Neutrophil (primary cell): ENCODE data around the gene KATNAL1.

Experiments used
- H3K27ac ChIP-seq: fragments of 200-600 bp; sonication (generic); 2 replicates; pipeline ENCODE4 v1.5.1; 2016; ENCODE audit warnings: mild to moderate bottlenecking, moderate library complexity
- H3K27me3 ChIP-seq: fragments of 200-600 bp; sonication (generic); 2 replicates; pipeline ENCODE4 v1.6.0; 2016; ENCODE audit warnings: mild to moderate bottlenecking
- H3K36me3 ChIP-seq: fragments of 200-600 bp; sonication (generic); 2 replicates; pipeline ENCODE4 v1.5.1; 2017
- H3K4me1 ChIP-seq, 2 experiments: fragments of 200-600 bp in 1 of 2; sonication (generic) in 1 of 2; 1 replicate in 1 of 2; 2 replicates in 1 of 2; pipeline versions ENCODE4 v1.5.1 to v1.6.1; 2013 to 2016; ENCODE audit warnings: low read depth in 1 of 2, low read length in 1 of 2, mild to moderate bottlenecking in 1 of 2, moderate library complexity in 1 of 2; ENCODE audit not compliant: control insufficient read depth in 1 of 2, insufficient read depth in 1 of 2
- H3K4me3 ChIP-seq, 2 experiments: fragments of 200-600 bp in 1 of 2; sonication (generic) in 1 of 2; 1 replicate in 1 of 2; 2 replicates in 1 of 2; pipeline ENCODE4 v1.5.1; 2013 to 2016; ENCODE audit warnings: low read depth in 1 of 2, low read length in 1 of 2, mild to moderate bottlenecking in 1 of 2, moderate library complexity in 1 of 2
- H3K9me3 ChIP-seq: fragments of 200-600 bp; sonication (generic); 2 replicates; pipeline ENCODE4 v1.5.1; 2016
- TF ChIP-seq, protein P1 (sequence below): fragments of 200-600 bp; sonication (generic); IDR thresholded peaks from 2 replicates; pipeline ENCODE4 v1.5.1; 2016; ENCODE audit warnings: antibody characterized with exemption

The KATNAL1 gene

DNA sequence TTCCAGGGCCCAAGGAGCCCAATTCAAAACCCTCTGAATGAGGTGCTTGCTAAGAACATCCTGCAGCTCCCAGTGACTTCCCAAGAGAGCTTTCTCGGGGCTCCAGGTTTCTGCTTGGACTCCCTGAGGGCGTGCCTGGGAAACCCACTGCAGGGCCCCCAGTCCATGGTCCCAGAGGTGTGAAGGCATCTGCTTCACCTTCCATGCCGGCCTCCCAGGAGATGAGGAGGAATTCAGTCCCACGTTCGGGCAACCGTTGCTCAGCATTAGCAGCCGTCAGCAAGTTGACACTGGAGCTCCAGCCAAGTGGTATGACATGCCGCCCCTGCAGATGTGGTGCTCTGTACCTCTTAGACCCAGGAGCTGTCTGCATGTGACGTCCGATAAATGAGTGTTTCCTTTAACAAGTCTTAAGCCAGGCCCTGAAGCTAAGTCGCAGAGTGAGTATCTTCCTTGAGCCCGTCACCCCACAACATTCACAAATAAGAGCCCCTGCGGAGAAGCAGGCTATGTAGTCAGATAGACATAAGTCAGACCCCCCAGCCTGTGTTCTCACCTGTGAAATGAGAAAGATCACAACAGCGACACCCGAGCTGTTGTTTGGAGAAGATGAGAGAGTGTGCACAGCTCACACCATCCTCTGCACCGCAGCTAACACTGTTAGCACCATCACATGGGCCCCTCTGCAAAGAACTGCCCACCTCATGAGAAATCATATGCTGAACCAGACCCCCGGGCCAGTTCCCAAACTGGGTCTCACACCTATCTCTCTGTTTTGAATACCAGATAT is 150.3 kb downstream of the KATNAL1 start:
- Histone ChIP-seq H3K27ac (no peak overlapping the region), H3K4me3 (no peak overlapping the region), H3K4me1 (no peaks in the 10 kb centered on the region)

DNA sequence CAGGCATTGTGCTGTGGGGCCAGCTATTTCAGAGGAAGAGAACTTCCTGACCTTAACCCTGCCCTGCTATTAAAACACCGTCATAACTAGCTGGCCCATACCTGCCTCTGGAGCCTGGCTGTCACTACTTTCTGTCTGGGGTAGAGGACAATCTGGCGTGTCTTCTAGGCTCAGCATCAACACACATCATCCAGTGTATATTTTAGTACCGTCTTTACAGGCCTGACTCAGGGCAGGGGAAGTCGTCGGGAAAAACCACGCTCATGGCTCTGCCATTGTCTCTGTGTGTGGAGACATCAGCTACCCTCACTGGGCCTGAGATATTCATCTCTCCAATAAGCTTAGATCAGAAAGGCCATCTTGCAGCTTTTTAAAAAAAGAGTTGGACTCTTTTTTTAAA is 151.1 kb downstream of the KATNAL1 start:
- no peaks in the 10 kb centered on the region for H3K9me3 ChIP-seq

More for the DNA sequence above, 150.3 kb downstream of the KATNAL1 start:
- H3K9me3 ChIP-seq, result no peaks in the 10 kb centered on the region
- no peaks in the 10 kb centered on the region for H3K27me3 ChIP-seq
- TF ChIP-seq, protein P1, sequence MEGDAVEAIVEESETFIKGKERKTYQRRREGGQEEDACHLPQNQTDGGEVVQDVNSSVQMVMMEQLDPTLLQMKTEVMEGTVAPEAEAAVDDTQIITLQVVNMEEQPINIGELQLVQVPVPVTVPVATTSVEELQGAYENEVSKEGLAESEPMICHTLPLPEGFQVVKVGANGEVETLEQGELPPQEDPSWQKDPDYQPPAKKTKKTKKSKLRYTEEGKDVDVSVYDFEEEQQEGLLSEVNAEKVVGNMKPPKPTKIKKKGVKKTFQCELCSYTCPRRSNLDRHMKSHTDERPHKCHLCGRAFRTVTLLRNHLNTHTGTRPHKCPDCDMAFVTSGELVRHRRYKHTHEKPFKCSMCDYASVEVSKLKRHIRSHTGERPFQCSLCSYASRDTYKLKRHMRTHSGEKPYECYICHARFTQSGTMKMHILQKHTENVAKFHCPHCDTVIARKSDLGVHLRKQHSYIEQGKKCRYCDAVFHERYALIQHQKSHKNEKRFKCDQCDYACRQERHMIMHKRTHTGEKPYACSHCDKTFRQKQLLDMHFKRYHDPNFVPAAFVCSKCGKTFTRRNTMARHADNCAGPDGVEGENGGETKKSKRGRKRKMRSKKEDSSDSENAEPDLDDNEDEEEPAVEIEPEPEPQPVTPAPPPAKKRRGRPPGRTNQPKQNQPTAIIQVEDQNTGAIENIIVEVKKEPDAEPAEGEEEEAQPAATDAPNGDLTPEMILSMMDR, result no peak
- no peaks in the 10 kb centered on the region for H3K36me3 ChIP-seq

DNA sequence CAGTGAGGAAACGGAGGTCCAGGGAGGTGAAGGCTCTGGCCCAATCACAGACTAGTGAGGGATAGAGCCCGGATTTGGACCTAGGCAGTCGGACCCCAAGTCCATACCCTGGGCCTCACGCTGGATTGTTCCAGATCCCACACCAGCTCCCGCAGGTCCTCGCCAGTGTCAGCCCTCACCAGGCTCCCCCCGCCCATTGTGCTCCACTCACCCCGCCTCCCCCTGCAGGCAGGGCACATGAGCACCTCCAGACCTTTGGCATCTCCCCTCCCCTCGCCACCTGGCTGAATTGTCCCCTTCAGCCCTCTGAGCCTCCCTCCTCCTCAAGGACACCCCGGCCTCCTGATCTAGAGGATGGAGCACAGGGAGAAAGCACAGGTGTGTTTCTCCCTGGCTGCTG is 152.4 kb downstream of the KATNAL1 start:
- no peaks in the 10 kb centered on the region for H3K9me3 ChIP-seq
- TF ChIP-seq, protein P1, result no peak
- no peaks in the 10 kb centered on the region for H3K27me3 ChIP-seq
- no peak overlapping the region for H3K27ac ChIP-seq
- H3K4me1 ChIP-seq, result no peaks in the 10 kb centered on the region
- H3K36me3 ChIP-seq, result no peaks in the 10 kb centered on the region
- no peak overlapping the region for H3K4me3 ChIP-seq

More for the DNA sequence above, 151.1 kb downstream of the KATNAL1 start:
- no peaks in the 10 kb centered on the region for H3K36me3 ChIP-seq
- no peaks in the 10 kb centered on the region for H3K4me1 ChIP-seq
- TF ChIP-seq, protein P1, result no peak
- no peaks in the 10 kb centered on the region for H3K27me3 ChIP-seq
- H3K27ac ChIP-seq, result no peak overlapping the region
- H3K4me3 ChIP-seq, result no peak overlapping the region

DNA sequence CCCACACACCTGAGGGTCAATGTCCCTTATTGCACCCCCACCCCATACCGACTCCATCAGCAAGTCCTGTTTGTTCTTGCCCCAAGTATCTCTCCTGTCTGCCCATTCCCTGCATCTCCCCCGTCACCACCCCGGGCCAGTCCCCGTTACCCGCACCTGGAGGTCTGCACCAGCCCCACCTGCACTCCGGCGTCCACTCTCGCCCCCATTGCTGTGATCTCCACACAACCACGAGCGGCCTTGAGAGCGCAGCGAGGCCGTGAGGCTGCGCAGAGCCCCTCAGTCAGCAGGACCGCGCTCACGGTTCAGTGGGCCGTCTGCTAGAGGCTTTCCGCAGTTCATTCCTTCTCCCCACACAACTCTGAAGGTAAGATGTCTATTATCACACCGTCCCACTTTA is 152.8 kb downstream of the KATNAL1 start:
- Histone ChIP-seq H3K36me3 (no peaks in the 10 kb centered on the region), H3K4me3 (no peak overlapping the region), H3K9me3 (no peaks in the 10 kb centered on the region), H3K27ac (no peak overlapping the region), H3K27me3 (no peaks in the 10 kb centered on the region), H3K4me1 (no peaks in the 10 kb centered on the region)
- TF ChIP-seq, protein P1, result no peak

DNA sequence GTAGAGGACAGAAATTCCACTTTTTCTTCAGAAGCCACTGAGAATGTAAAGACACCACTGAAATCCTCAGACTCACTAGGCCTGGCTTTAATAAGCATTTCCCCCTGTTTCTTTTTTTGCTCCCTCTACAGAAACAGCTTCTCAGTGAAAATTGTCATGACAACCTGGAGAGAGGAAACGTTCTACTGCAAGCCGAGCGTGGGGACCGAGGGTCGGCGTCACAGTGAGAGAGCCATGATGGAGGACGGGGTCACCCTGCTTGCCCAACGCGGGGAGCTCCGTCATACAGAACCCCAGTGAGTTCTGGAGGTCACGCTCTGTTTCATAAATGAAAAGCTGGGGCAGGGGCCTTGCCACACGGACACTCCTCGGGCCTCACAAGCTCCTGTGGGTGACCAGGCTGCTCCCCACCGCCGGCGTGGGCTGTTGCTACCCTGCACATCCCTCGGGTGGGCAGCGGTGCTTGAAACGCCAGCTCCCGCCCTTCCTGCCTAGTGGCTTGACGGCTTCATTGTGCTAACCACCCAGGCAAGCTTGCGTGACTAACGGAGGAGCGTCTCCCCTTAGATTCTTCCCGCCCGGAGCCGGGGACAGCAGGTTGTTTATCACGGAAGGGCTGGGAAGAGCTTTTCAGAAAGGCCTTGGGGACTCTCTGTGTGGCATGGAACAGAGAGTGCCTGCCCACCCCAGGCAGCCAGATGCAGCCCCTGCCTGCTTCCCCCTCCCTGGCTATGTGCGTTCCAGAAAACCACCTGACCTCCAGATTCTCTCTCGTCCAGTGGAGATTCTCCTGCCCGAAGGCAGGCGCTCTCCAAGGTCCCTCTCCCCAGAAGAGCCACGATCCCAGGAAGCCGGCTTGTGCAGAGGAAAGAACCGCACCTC is 153.6 kb downstream of the KATNAL1 start:
- Histone ChIP-seq H3K36me3 (no peaks in the 10 kb centered on the region), H3K27me3 (no peaks in the 10 kb centered on the region), H3K27ac (no peak overlapping the region), H3K4me3 (no peak overlapping the region), H3K4me1 (no peaks in the 10 kb centered on the region), H3K9me3 (no peaks in the 10 kb centered on the region)
- TF ChIP-seq, protein P1, result no peak
